ENCODE data around the gene PRCD.
"Not testable (repeated sequence)": the region's sequence is repeated elsewhere in the genome, so short reads cannot be mapped to it uniquely, and the experiment has no call there.

The PRCD gene

DNA sequence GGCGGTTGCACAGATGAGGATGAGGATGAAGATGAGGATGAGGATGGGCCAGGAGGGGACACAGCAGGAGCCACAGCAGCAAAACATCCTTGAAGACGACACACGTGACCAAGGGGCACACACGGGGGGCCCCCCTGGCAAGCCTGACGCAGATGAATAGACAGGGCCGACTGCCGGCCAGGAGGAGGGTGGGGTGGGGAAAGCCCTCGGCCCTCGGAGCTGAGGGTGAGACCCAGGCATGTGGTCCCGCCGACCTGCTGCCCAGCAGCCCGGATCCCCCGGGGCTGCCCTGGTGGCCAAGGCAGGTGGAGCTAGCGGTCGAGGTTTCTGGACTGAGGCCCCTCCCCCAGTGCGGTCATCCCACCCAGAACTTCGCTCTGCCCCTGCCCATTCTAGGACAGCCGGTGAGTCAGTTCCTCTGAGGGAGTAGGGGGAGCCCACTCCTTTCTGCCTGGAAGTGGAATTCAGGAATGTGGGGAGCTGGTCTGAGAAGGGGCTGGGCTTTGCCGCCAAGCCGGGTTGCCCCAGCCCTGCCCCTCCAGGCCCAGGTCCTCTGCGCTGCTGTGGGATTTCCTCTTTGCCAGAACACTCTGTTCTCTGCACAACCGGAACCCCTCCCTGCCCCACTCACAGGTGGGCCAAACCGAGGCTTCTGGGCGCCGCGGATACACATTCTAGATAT is 12.3 kb upstream of the PRCD start:
- DNase-seq (ENCODE audit: low read depth in 3 of 3, low spot score in 1 of 3) = no peak

DNA sequence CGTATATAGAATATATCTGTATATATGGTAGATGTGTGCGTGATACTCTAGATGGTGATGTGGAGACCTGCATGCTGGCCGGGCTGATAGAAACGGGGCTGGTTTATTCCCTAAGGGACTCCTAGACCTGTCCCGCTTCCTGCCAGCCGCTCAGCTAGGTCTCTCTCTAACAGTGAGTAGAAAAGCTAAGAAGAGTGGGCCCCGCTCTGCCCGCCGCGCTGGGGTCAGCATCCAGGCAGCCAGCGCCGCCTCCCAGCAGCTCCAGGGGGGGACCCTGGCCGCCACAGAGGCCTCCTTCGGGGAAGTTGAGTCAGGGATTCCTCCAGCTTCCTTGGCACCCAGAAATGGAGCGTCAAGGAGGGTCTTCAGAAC is 11.7 kb upstream of the PRCD start:
- DNase-seq (ENCODE audit: low read depth in 3 of 3, low spot score in 1 of 3) = no peak

DNA sequence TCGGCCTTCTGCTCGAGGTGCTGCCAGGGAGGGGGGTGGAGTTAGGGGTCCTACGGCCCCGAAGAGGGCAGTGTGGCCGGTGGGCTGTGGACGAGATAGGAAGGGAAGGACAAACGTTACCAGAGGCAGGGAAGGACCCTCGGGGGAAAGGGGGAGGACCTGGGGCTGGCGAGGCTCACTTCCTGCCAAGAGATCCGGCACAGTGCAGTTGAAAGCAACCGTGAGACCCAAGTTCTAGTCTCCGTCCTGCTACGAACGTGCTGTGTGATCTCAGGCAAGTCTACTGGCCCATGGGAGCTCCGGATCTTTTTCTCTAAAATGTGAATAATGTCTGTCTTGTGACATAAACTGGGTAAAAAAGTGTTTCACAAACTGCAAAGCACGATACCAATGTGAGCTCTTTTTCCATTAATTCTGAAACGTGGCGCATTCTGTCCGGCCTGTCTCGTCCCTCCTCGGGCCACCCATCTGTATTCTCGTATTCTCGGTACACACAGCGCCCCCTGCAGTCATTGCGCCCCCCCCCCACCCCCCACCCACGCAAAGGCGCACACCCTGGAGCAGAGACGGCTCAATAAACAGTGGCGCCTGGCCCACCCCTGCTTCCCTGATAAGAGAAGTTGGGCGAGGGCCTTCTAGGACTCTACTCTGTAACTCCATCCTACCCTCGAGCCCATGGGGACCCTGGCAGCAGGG is 11.2 kb upstream of the PRCD start:
- no peak for DNase-seq (ENCODE audit: low read depth in 3 of 3, low spot score in 1 of 3)

DNA sequence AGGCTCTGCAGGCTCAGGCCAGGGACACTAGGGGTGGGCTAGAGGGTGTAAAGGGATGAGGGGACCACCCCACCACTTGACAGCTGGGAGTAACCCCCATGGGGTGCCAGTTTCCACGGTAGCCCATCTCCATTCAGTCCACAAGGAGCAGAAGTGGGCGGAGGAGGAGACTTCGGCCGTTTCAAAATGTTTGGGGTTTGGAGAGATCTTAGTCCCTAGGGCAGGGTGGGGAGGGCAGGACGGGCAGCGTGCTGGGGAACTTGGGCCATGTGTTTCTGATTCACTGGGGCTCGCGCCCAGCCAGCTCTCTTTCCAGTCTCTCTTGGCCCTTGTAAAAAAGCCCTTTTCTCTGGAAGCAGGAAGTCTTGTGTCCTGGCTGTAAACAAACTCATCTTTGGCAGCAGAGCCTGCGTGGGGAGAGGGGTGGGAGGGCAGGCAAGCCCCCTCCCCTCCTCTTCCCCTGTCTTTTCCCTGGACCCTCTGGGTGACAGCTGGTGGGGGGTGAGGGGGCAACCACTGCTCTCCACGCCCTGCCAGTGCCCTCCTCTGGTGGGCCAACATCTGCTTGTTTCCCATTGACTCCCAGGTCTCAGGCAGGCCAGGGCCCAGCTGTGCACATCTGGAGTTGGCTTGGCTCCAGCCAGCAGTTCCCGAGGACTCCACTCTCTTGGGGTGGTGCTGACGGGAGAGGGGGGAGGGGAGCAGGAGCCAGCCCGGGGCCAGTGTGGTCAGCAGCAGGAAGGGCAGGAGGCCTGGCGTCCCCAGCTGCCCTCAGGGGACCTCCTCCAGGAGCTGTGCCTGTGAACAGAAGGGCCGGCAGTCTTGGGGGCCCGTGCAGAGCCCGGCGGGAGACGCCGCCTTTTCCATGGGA is 10.4 kb upstream of the PRCD start:
- no peak for DNase-seq (ENCODE audit: low read depth in 3 of 3, low spot score in 1 of 3)

DNA sequence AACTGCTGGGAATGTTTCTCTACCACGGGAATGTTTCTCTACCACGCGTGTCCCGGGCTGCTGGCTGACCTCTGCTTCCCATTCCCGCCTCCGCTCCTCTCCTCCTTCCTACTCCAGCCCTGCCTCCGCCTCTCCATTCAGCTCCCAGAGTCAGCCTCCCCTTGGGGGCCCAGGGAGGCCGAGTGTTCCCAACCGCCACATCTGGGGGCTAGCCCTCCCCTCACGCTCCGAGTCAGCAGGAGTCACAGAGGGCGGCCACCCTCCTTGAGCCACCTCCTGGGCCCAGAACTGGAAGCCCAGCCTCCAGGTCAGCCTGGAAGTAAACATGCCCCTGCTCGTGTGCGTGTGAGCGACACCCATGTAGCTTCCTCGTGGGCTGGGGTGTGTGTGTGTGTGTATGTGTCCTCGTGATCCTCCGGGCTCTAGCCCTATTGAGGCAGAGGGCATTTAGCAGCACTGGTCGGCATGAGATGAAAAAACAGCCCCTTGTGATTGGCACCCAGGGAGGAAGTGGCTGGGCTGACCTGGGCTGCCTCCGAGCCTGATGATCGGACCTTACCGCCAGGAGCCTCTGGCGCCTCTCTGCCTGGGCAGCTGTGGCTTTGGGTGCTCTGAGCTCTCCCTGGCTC is 9.6 kb upstream of the PRCD start:
- DNase-seq (ENCODE audit: low read depth in 3 of 3, low spot score in 1 of 3) = no peak

DNA sequence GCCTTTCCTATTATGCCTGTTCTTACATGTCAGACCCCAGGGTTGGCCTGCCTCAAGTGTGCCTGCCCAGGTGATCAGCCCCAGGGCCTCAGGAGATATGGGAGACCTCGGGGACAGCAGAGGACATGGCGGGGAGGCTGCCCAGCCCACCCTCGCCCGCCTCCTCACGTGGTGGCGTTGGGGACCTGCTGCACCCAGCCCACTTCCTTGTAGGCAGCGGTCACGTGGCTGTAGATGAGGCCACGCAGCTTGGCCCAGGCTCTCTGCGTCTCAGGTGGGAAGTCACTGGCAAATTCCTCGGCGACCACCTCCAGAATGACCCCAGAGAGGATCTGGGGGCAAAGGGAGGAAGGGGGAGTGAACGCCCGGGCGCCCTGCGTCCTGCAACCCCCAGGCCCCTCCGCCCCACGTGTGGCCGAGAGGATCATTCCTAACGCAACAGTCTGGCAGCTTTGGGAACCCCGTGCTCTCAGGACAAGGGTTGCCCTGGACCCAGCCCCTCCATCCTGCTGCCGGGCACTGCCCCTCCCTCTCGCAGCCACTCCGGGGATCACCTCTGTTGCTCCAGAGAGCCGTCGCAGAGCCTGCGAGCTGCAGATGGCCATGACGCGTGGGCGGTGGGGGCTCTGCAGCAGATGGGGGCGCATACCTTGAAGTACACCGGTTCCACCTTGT is 8.9 kb upstream of the PRCD start:
- DNase-seq (ENCODE audit: low read depth in 3 of 3, low spot score in 1 of 3) = no peak

DNA sequence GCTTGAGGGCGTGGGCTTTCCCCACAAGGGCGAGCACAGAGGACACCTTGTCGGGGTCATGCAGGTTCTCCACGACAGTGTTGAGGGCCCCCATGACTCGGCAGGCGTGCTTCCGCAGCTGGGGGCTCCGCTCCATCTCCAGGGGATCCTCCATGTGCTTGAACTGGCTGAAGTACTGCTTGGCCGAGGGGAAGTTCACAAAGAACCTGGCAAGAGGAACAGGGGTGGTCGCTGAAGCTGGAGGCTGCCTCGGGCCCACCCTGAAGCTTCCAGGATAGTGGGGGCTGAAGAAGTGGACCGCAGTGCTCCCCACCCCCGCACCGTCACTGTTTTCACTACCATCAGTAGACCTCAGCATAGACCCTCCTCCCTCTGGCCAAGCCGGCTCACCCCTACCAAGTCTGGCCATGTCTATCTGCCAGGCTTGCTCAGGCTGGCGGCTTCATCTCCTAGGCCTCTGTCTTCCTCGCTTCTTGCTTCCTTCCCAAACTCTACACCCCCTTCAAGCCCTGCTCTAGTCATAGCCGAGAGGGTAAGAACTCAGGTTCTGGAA is 8.3 kb upstream of the PRCD start:
- DNase-seq (ENCODE audit: low read depth in 3 of 3, low spot score in 1 of 3) = no peak

DNA sequence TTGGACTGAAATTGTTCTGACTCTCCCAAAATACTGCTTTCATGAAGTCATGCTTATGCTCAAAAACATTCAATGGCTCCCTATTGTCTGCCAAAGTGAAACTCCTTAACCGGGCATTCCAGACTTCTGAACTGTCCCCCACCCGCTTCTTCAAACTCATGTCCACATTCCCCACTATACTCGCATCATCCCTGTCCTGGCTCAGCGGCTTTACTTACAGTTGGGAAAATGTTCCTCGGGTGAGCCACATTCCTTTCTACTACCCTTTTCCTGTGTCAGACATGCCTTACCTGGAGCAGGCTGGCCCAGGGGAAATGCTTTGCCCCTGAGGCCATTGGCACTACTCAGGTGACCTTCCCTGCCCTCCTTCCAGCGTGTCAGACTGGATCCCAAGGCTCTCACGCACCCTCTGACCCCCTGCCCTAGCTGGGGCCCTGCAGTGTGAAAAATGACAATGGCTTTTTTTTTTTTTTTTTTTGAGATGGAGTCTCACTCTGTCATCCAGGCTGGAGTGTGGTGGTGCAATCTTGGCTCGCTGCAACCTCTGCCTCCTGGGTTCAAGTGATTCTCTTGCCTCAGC is 7.7 kb upstream of the PRCD start:
- DNase-seq (ENCODE audit: low read depth in 3 of 3, low spot score in 1 of 3) = no peak

DNA sequence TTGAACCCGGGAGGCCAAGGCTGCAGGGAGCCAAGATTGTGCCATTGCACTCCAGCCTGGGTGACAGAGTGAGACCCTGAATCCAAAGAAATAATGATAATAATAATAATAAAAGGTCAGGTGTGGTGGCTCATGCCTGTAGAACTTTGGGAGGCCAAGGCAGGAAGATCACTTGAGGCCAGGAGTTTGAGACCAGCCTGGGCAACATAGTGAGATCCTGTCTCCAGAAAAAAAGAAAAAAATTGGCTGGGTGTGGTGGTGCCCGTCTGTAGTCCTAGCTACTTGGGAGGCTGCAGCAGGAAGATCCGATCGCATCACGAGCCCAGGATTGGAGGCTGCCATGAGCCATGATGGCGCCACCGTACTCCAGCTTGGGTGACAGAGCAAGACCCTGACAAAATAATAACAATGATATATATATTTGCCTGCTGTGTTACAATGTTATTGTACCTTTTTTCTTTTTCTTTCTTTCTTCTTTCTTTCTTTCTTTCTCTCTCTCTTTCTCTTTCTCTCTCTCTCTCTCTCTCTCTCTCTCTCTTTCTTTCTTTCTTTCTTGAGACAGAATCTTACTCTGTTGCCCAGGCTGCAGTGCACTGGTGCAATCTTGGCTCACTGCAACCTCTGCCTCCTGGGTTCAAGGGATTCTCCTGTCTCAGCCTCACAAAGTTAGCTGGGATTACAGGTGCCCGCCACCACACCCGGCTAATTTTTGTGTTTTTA is 6.0 kb upstream of the PRCD start:
- not testable (repeated sequence) for DNase-seq (ENCODE audit: low read depth in 3 of 3, low spot score in 1 of 3)

DNA sequence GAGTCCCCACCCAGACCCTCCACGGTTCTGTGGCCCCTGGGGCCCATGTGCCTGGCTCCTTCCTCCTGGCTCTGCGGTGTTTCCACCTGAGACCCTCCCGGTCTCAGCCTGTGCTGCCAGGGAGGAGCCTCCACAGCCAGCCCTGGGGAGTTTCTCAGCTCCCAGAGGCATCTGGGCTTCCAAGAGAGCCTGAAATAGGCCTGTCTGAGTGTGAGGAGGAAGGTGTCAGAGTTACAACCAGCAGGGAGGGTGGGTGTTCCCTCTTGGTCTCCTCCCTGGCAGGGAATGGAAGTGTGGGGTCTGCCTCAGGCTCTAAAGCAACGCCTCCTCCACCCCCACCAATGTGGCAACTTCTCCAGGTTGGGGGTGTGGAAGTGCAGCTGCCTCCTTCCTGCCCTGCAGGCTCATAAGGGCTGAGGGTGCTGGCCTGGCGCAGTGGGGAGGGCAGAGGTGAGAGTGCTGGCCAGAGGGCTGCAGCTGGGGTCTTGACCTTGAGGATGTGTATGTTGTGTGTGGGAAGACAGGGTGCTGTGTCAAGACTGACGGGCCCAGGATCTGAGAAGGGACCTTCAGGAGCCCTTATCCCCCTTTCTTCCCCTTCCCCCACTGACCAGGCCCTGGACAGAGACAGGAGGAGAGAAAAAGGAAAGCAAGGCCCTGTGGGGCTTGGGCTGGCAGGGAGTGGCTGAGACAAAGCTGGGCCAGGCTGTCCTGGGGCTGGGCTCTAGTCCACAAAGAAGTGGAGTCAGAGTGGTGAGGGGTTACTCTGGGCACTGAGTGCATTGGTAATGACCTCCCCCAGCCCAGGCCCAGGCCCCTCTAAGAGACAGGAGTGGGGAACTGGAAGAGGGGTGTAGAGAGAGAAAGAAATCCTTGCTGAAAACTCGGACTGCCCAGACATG is 4.8 kb upstream of the PRCD start:
- DNase-seq (ENCODE audit: low read depth in 3 of 3, low spot score in 1 of 3) = no peak

DNA sequence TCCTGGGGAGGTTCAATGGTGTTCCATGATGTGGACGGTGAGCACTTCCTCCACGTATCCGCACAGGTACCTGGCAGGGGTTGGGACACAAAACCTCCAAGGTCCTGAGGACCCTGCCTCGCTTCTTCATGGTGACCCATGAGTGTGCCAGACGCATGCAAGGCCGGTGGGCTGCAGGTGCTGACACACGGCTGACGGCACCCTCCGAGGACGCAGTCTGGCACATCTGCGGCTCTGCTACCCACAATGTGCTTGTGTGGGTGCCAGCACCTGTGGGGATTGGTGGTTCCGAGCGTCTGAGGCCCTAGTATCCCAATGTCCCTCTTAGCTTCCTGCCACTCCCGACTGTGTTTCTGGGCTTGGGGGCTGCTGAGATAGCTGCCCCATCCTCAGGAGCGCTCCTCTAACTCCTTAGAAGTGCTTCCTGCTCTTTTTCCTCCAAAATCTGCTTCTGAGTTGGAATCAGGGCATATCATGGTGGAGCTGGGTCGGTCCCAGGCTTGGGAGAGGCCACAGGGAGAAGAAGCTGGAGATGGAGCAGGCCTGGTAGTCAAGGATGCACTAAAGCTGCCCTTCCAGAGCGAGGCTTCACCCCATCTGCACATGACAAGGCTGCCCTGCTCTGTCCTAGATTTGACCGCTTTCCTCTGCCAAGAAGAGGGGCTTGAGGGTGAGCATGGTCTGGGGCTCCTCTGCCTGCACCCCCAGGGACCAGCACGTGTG is 3.9 kb upstream of the PRCD start:
- DNase-seq (ENCODE audit: low read depth in 3 of 3, low spot score in 1 of 3) = no peak

DNA sequence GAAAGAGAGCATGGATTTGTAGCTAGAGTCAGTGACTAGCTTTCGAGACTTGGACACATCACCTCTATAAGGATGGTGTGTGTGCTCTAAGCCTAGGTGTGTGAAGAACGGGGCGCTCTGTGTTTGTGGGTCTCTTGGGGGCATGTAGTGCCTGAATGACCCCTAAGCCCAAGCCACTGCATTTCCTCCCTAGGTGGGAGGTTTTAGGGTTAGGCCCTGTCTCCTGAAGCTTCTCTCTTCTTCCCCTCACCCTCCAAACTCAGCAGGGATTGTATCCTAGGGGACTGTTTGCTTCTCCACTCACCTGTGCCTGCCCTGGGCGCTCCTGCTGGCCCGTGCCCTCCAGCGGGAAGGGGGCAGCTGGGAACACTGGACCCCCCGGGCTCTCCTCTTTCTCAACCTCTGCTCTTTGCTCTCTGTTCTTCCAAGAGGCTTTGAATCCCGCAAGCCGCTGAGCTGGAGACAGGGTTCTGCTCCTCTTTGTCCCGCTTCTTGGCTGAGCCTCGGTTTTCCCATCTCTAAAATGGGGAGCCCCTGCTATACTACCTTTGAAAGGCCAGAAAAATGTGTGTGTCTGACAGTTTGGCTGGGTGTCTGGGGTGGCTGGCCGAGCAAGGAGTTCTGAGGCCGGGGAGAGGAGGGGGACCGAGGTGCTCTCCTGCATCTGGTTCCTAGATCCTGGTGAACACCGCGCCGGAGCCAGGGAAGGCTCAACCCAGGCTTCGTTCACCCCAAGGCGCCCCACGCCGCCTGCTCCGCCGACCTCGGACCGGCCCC is 3.1 kb upstream of the PRCD start:
- DNase-seq (ENCODE audit: low read depth in 3 of 3, low spot score in 1 of 3) = no peak

DNA sequence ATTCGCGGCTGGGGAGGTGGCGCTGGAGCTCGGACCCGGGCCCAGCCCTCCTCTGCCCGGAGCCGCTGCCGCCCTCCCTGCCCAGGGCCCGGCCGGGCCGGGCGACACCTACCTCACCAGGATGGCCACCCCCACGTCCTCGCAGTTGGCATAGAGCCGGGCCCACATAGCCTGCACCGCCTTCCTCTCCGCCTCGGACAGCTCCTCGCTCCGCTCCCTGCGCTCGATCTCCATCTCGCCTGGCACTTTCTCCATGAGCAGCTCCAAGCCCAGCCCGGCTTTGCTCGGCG is 2.6 kb upstream of the PRCD start:
- no peak for DNase-seq (ENCODE audit: low read depth in 3 of 3, low spot score in 1 of 3)

DNA sequence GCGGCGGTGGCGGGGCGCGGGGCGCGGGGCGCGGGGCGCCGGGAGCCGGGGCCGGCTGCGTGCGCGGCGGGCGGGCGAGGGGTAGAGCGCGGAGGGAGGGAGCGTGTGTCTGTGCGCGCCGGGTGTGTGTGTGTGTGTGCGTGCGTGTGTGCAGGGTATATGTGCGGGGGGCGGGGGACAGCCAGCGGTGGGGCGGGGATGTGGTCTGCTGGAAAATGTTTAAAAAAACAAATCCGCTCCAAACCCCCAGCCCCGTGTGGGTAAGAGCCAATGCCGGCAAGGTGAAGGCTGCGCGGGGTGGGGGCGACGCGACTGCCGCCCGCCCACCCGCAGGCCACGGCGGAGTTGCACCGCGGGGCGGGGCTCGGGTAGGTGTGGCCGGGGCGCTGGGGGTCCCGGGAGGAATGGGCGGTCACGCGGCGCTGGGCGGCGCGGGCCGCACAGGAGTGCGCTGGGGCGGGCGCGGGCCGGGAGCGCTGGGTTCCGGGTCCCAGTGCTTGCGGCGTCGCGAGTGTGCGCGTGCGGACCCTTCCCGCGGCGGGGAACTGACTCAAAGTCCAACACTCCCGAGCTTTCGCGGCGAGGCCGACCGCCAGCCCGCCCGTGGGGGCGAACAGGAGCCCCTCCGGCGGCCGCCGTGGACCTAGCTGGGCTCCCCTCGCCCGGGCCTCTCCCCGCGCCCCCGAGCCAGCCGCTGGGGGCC is 2.1 kb upstream of the PRCD start, which contains the start of gene CYGB:
Gene CYGB, minus strand, starts transcription at position 132 of the 703 bp plus-strand sequence. CDS start 167 bp downstream, outside the sequence.
- DNase-seq (ENCODE audit: low read depth in 3 of 3, low spot score in 1 of 3) = no peak

DNA sequence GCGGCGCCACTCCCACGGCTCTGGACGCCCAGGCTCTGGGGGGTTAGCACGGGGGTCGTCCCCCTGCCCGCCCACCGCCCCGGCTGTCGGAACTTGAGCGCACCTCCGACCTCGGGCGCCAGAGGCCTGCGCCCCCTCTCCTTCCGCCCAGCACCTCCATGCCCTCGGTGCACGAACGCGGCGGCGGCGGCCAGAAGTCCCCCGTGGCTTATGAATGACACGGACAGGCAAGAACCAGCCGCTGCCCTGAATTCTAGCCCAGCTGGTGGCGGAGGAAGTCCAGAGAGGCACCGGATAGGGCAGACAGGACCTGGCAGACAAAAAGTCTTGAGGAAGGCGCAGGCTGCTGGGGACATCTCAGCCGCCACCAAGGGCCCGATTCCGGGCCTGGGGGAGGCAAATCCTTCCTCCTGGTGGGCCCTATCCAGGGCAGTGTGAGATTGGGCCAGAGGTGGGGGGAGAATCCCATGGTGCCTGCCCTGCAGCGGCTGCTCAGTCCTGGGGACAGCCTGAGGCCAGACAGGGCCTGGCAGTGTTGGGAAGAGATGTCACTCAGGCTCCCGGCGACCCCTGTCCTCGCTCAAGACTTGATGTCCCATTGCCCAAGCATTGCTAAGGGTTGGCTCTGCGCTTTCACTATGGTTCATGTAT is 1.4 kb upstream of the PRCD start:
- no peak for DNase-seq (ENCODE audit: low read depth in 3 of 3, low spot score in 1 of 3)

DNA sequence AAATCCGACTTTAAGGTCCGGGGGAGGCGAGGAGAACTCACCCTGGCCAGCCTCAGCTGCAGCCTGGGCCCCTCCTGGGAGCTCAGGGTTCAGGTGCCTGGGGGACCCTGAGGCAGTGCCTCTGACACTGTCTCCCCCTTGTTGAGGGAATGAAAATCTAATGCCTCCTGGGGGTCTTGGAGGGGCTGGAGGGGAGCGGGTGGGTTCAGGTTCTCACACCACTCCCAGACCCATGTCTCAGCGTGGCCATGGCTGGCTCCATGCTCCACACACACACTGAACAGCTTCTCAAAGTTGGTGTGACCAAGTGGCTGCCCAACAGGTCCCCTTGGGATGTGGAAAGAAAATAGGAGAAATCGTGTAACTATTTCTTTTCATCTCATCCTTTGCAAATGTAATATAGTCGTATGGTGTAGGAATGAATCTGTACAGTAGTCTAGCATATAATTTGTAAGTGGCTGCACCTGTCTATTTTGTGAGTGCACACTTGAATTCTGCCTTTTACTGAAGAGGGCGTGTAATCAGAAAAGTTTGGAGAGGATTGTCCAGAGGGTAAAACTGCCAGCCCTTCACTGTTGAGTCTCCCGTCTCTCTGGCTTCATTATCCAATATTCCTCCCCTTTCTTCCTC is 788 bp upstream of the PRCD start:
- DNase-seq (ENCODE audit: low read depth in 3 of 3, low spot score in 1 of 3) = no peak

Data from stimulated activated CD4-positive, alpha-beta T cell treated with anti-CD3 and anti-CD28 coated beads, TNF-alpha, amount 100 ng/mL, for 1 hour (primary cell).